PFSK-1 (cell line): ENCODE measurements around the gene SIX2.

Experiments used
- FOXP2 ChIP-seq: optimal IDR thresholded peaks from 2 replicates; pipeline ENCODE3; 2011; ENCODE audit warnings: borderline replicate concordance, control low read depth, inconsistent platforms; ENCODE audit not compliant: insufficient read depth; ENCODE audit errors: extremely low read length, extremely low read depth
- POLR2AphosphoS5 ChIP-seq: IDR thresholded peaks from 2 replicates; pipeline ENCODE4 v1.6.1; 2012; ENCODE audit warnings: low read depth, mild to moderate bottlenecking, control low read depth, low read length, moderate library complexity
- REST ChIP-seq, 2 experiments: IDR thresholded peaks; 2 replicates each; pipeline versions ENCODE4 v1.6.1 to v1.8.0; 2011 to 2012; ENCODE audit warnings: low read depth in 2 of 2, low read length in 2 of 2, control low read depth in 1 of 2, inconsistent platforms in 1 of 2, mild to moderate bottlenecking in 1 of 2, moderate library complexity in 1 of 2; ENCODE audit not compliant: insufficient read depth in 1 of 2
- SIN3A ChIP-seq: IDR thresholded peaks from 2 replicates; pipeline ENCODE4 v1.6.1; 2012; ENCODE audit warnings: mild to moderate bottlenecking, low read length, moderate library complexity, borderline replicate concordance; ENCODE audit not compliant: insufficient read depth
- TAF1 ChIP-seq: IDR thresholded peaks from 2 replicates; pipeline ENCODE4 v1.6.1; 2012; ENCODE audit warnings: low read length, control low read depth, borderline replicate concordance; ENCODE audit not compliant: insufficient read depth

The SIX2 gene

DNA sequence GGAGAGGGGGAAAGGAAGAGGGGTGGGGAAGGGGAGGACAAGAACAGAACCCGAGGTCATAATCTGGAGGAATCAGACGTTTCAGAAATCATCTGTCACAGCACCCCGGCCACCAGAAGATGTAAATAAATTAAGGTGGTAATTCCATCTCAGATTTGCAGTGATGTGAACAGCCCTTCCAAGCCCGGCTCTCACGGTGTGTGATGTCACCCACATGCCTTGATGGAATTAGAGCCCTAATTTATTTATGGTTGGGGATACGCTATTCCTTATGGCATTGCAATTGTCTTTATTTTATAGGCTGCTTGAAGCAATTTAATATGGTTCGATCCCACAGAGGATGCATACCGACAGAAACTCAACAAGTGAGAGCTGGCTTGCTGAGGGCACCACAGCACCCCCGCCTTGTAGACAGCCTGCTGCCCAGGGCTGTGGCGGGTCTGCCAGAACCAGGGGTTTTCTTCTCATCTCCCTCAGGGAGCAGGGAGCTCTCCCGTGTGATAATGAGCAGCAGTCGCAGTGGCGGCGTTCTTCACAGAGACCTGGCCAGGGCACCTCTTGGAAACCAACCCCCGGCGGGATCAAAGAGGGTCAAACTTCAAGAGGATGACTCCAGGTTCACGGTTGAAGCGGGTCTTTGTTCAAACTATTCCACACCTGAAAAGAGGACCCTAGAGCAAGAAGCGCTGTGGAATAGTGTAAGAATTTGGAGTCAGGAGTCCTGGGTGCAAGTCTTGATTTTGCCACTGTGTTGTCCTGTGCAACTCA lies 40.5 kb upstream of the SIX2 start:
- no peak for TF ChIP-seq REST (IDR thresholded peaks at IDR 0.05; ENCODE audit: insufficient read depth in 1 of 2, low read depth in 2 of 2, low read length in 2 of 2)
- TF ChIP-seq SIN3A: no peak
- no peak for TF ChIP-seq TAF1
- TF ChIP-seq FOXP2: no peak
- no peak for TF ChIP-seq POLR2AphosphoS5

DNA sequence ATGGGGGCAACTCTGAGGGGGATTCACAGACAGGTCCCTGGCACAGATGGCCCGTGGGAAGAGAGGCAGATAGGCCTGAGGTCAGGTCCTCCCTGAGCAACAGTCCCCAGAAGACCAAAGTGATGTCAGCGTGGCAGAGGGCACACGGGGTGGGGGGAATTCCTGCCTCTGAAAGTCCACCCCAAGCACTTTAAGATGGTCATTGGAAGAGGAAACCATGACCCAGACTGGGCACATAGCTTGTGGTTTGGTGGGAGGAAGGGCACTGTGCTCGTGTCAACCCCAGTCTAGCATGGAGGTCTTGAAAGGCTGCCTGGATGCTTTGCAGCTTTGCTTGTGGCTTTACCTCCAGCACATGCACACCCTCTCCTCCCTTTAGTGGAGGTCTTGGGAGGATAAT lies 38.0 kb upstream of the SIX2 start:
- TF ChIP-seq TAF1 (no peak), POLR2AphosphoS5 (no peak), SIN3A (no peak), FOXP2 (no peak), REST (IDR thresholded peaks at IDR 0.05; ENCODE audit: insufficient read depth in 1 of 2, low read depth in 2 of 2, low read length in 2 of 2) (no peak)

- TF ChIP-seq SIN3A (no peak), TAF1 (no peak), POLR2AphosphoS5 (no peak), REST (IDR thresholded peaks at IDR 0.05; ENCODE audit: insufficient read depth in 1 of 2, low read depth in 2 of 2, low read length in 2 of 2) (no peak), FOXP2 (no peak)
Measured at GRCh38 chr2:45046786-45047185, 37.5 kb upstream of the SIX2 start.

DNA sequence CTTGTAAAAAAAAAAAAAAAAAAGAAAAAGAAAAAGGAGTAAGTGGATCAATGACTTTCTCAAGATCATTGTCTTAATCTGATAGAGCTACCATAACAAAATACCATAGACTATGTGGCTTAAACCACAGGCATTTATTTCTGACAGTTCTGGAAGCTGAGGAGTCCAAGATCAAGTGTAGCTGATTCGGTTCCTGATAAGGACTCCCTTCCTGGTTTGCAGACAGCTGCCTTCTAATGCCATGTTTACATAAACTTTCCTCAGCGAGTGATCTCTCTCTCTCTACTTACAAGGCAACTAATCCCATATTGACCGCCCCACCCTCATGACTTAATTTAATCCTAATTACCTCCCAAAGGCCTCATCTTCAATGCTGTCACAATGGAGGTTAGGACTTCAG lies 36.5 kb upstream of the SIX2 start:
- TF ChIP-seq POLR2AphosphoS5: no peak
- TF ChIP-seq REST (IDR thresholded peaks at IDR 0.05; ENCODE audit: insufficient read depth in 1 of 2, low read depth in 2 of 2, low read length in 2 of 2): no peak
- no peak for TF ChIP-seq SIN3A
- TF ChIP-seq FOXP2: no peak
- TF ChIP-seq TAF1: no peak

DNA sequence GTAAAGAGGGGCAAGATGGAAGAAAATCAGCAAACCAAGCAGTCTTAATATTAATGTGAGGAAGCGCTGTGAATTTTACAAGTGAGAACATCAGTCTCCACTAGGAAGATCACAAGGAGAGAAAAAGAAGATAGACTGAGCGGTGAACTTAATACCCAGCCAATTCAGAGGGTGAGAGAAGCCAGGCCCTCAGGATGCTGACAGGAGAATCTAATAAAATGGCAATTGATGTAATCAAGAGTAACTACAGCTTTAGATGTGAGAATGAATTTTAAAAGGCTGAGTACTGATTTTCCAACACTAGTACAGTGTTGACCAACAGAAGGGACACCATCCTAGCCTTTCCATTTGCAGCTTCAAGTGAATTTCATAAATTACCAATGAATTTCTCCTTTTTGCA lies 35.7 kb upstream of the SIX2 start:
- no peak for TF ChIP-seq FOXP2
- TF ChIP-seq SIN3A: no peak
- TF ChIP-seq POLR2AphosphoS5: no peak
- TF ChIP-seq REST (IDR thresholded peaks at IDR 0.05; ENCODE audit: insufficient read depth in 1 of 2, low read depth in 2 of 2, low read length in 2 of 2): no peak
- TF ChIP-seq TAF1: no peak
